Activated CD4-positive, alpha-beta memory T cell treated with anti-CD3 and anti-CD28 coated beads, Interleukin-2, amount 10 ng/mL, durations not matched to agents 7 days and 5 days (primary cell): Measurements from ENCODE around the gene MS4A18. TPM values are rescaled to one million over a fixed set of nuclear protein-coding genes. Genes with fewer than 3 reads are reported as not detected.
"Not testable (repeated sequence)": the region's sequence is repeated elsewhere in the genome, so short reads cannot be mapped to it uniquely, and the experiment has no call there.

ENCODE experiments used
- CTCF ChIA-PET: fragments of 350-600 bp; sonication (Branson Sonifier 250); formaldehyde crosslinking; loops from one replicate; lab custom pipeline; 2021; ENCODE audit warnings: antibody characterized with exemption, inconsistent platforms; lab: Charles Lee
- POLR2A ChIA-PET: fragments of 350-600 bp; sonication (Branson Sonifier 250); formaldehyde crosslinking; loops from one replicate; lab custom pipeline; 2021; ENCODE audit warnings: antibody characterized with exemption; lab: Charles Lee
- DNase-seq: peaks from one replicate; pipeline ENCODE4 v3.0.0-alpha.2; 2020
- H3K27ac Mint-ChIP-seq: one replicate; pipeline ENCODE4 v1.8.0; 2021; ENCODE audit warnings: mild to moderate bottlenecking, mixed read lengths
- H3K27me3 Mint-ChIP-seq: one replicate; pipeline ENCODE4 v1.8.0; 2021; ENCODE audit warnings: mixed read lengths
- H3K36me3 Mint-ChIP-seq: one replicate; pipeline ENCODE4 v1.8.0; 2021; ENCODE audit warnings: low read depth, mixed read lengths
- H3K4me1 Mint-ChIP-seq: one replicate; pipeline ENCODE4 v1.8.0; 2021; ENCODE audit warnings: mixed read lengths
- H3K4me3 Mint-ChIP-seq: one replicate; pipeline ENCODE4 v1.8.0; 2021; ENCODE audit warnings: mild to moderate bottlenecking, mixed read lengths
- H3K9me3 Mint-ChIP-seq: one replicate; pipeline ENCODE4 v1.8.0; 2021; ENCODE audit warnings: mixed read lengths
- total RNA-seq, 2 experiments: library from RNA; stranded (reverse); gene quantifications; one replicate each; pipeline ENCODE4 v1.2.3, GENCODE V29; 2021

MS4A18 gene
- total RNA-seq, 2 experiments from 2014 or later: not detected

DNA sequence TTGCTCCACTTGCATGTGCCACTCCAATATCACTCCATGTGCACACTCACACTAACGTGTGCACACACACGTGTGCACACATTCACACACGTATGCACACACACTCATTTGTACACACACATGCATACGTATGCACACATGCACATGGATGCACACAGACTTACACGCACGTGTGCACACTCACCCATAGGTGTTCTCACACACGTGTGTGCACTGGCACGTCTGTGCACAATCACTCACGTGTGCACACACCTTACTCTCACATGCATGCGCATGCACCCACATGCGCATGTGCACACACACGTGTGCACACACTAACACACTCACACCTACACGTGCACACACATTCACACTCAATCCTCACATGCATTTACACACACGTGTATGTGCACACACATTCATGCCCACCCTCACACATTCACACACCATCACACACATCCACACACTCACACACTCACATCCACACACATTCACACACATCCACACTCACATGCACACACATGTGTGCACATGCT is 22.9 kb downstream of the MS4A18 start:
- Mint-ChIP-seq H3K27ac (no peak overlapping the region), H3K36me3 (no peaks in the 10 kb centered on the region), H3K4me3 (no peak overlapping the region), H3K4me1 (no peaks in the 10 kb centered on the region), H3K27me3 (peaks cover 11% of the 10 kb centered on the region), H3K9me3 (peaks cover 4% of the 10 kb centered on the region)
- no peak for DNase-seq
- CTCF ChIA-PET: interaction anchor here (1.0 kb wide), 1 partner anchor 27 kb away, joined by 3 read pairs; no protein-coding TSS in a partner anchor
- POLR2A ChIA-PET: no interaction called here

DNA sequence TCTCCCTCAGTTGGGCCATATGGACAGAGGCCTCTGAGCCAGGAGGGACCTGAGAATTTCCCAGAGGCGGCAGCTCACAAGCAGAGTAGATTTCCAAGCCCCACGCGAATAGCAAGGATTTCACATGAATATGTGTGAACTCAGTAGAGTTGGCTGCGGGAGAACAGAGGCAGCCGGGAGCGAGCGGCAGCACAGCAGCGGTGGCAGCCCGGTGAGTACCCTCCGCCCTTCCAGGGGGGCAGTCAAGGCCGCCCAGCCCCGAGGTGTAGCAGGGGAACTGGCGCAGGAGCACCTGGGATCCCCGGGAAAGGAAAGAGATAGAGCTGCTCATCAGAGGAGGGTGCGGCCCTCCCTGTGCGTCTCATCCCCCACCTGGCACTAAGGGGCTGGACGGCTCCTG is 23.7 kb downstream of the MS4A18 start:
- POLR2A ChIA-PET: no interaction called here
- CTCF ChIA-PET: no interaction called here

DNA sequence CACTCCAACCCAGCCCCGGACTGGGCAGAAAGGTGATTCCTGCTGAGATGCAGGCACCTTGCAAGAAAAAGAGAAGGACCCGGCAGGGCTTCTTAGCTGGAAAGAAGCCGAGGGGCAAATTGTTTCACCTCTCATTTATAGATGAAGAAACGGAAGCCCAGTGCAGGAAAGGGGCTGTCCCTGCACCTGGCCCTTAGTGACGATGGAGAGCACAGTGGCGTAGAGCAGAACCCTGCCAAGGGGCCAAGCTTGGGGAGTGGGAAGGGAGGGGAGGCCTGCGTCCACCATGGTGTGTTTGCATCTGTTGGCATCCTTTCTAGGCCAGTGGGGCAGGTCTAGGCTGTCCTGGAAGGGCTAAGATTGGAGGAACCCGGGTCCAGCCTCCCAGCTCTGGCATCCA is 24.3 kb downstream of the MS4A18 start:
- no peak for DNase-seq
- ChIA-PET CTCF (no interaction called here), POLR2A (no interaction called here)
- no peaks in the 10 kb centered on the region for H3K36me3 Mint-ChIP-seq
- no peak overlapping the region for H3K4me3 Mint-ChIP-seq
- peaks cover 4% of the 10 kb centered on the region for H3K9me3 Mint-ChIP-seq
- no peak overlapping the region for H3K27ac Mint-ChIP-seq
- H3K27me3 Mint-ChIP-seq: peaks cover 14% of the 10 kb centered on the region
- no peaks in the 10 kb centered on the region for H3K4me1 Mint-ChIP-seq

More for the DNA sequence above, 23.7 kb downstream of the MS4A18 start:
- H3K4me1 Mint-ChIP-seq: no peaks in the 10 kb centered on the region
- no peak overlapping the region for H3K27ac Mint-ChIP-seq
- H3K9me3 Mint-ChIP-seq: peaks cover 4% of the 10 kb centered on the region
- peaks cover 12% of the 10 kb centered on the region for H3K27me3 Mint-ChIP-seq
- no peak for DNase-seq
- no peaks in the 10 kb centered on the region for H3K36me3 Mint-ChIP-seq
- no peak overlapping the region for H3K4me3 Mint-ChIP-seq

DNA sequence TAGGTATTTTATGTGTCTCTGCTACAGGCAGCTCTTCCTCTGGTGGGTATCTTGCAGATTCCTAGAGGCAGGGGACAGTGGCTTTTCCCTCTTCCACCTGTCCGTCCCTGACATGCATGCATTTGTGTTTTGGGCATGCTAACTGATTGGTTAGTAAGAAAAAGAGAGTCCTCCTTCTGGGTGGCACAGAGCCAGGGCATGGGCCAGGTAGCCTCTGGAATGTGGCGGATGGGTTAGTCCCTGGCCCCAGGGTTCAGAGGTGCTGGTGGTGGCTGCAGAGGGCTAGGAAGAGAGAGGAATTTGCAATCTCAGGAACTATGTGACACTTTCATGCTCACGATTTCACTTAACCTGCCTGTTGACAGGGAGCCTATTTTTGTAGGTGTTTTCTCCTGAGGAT is 26.4 kb downstream of the MS4A18 start:
- Mint-ChIP-seq H3K9me3 (peaks cover 4% of the 10 kb centered on the region), H3K4me3 (no peak overlapping the region), H3K27ac (no peak overlapping the region), H3K4me1 (no peaks in the 10 kb centered on the region), H3K27me3 (peaks cover 12% of the 10 kb centered on the region), H3K36me3 (no peaks in the 10 kb centered on the region)
- DNase-seq: no peak
- ChIA-PET POLR2A (no interaction called here), CTCF (interaction anchor here (1.3 kb wide), 1 partner anchor 12 kb away, joined by 4 read pairs; no protein-coding TSS in a partner anchor)

DNA sequence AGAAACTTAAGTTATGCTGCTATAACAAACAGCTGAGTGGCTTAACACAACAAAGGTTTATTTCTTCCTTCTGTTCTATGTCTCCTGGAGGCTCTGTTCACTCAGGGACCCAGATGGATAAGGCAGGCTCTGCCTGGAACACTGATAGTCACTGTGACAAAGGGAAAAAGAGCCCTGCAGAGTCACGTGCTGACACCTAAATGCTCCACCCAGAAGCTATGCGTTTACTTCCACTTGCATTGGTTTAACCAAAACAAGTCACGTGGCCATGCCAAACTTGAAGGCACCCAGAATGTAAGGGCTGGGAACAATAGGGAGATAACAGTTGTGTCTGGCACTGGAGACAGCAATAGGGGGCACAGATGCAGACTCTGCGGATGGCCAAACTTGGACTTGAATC is 28.8 kb downstream of the MS4A18 start:
- POLR2A ChIA-PET: no interaction called here
- Mint-ChIP-seq H3K4me1 (no peaks in the 10 kb centered on the region), H3K4me3 (no peak overlapping the region), H3K27ac (no peak overlapping the region), H3K9me3 (no peaks in the 10 kb centered on the region), H3K27me3 (peaks cover 16% of the 10 kb centered on the region), H3K36me3 (no peaks in the 10 kb centered on the region)
- CTCF ChIA-PET: interaction anchor here (0.6 to 1.1 kb wide), 2 partner anchors 13 to 1001 kb away, joined by 3 read pairs; no protein-coding TSS in a partner anchor
- no peak for DNase-seq

DNA sequence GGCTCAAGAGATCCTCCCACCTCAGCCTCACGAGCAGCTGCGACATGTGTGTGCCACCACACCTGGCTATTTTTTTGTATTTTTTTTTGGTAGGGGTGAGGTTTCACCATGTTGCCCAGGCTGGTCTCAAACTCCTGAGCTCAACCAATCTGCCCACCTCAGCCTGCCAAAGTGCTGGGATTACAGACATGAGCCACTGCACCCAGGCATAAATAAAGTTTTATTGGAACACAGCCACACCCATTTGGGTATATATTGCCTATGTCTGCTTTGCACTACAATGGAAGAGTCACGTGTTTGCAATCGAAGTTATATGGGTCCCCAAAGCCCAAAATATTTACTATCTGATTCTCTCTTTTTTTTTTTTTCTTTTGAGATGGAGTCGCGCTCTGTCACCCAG is 30.4 kb downstream of the MS4A18 start:
- Mint-ChIP-seq H3K4me3 (no peak overlapping the region), H3K9me3 (no peaks in the 10 kb centered on the region), H3K27me3 (peaks cover 30% of the 10 kb centered on the region), H3K36me3 (no peaks in the 10 kb centered on the region), H3K27ac (no peak overlapping the region), H3K4me1 (no peaks in the 10 kb centered on the region)
- POLR2A ChIA-PET: no interaction called here
- no peak for DNase-seq
- CTCF ChIA-PET: interaction anchor here (0.9 kb wide), 1 partner anchor 10 kb away, joined by 3 read pairs; no protein-coding TSS in a partner anchor

DNA sequence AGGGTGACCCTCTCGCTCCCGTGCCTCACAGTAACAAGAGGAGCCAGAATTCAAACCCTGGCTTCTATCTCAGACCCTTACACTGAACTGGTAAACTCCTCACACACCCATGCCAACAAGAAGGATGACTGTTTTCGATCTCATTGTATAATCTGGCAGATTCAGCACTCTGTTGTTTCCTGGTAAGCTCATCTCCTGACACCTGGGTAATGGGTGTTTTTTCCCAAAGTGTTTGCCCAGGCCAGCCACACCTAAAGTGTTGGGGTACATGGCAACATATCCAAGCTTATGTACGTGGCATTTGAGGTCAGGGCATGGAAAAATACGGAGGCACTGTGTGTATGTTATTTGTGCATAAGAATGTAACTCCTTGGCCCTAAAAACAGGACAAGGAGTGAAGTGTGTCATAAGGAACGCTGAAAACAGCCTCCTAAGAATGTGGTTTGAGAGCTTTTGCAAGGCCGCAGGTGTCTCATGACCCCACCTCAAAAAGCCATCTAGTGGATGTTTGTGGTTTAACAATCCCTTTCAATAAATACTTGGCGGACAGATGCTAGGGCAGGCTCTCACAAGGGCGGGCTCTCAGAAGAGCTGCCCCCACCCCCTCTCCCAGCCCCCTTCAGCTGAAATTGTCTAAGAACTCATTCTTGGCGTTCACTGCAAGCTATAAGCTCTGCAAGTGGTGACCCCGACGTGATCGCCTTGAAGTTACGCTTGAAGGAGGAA is 31.9 kb downstream of the MS4A18 start, which contains the start of gene MS4A15:
Gene MS4A15 (plus strand): TSS at position 561 of the 726 bp plus-strand sequence. CDS start 6,867 bp downstream, outside the sequence.
- no peak within 1 kb of the TSS for H3K4me3 Mint-ChIP-seq
- DNase-seq: no peak
- ChIA-PET CTCF (interaction anchor here (0.6 to 1.6 kb wide), 4 partner anchors 9 to 138 kb away, joined by 3 to 7 read pairs (median 4); no protein-coding TSS in a partner anchor), POLR2A (no interaction called here)
- H3K4me1 Mint-ChIP-seq: no peaks in the 10 kb centered on the region
- H3K27me3 Mint-ChIP-seq: peaks cover 43% of the 10 kb centered on the region
- H3K27ac Mint-ChIP-seq: no peak within 1 kb of the TSS
- no peaks in the 10 kb centered on the region for H3K36me3 Mint-ChIP-seq
- no peaks in the 10 kb centered on the region for H3K9me3 Mint-ChIP-seq

DNA sequence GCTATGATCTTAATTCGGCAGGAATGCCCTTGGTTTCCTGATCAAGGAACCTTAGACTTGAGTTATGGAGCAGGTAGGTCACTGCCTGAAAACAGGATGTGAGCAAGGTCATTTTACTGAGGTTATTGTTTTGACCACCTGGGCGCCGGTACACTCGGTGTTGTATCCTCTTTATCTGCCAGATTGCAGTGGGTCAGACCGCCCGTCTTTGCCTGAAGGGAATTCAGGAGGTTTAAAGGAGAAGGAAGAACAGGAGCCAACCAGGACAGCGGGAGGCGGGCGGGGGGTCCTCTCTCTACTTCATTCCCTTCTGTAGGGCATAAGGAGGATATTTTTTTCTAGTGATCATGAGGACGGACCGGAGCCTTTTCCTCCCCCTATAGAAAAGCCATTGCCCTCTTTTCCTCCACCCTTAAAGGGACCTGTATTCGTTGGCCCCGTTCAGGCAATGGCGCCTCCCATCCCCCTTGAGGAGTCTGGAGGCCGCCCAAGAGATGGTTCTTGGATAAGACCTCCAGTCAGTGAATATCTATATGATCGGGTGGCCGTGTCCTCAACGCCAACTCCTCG is 32.8 kb downstream of the MS4A18 start:
- Mint-ChIP-seq H3K4me3 (no peak overlapping the region), H3K4me1 (no peaks in the 10 kb centered on the region), H3K36me3 (no peaks in the 10 kb centered on the region), H3K9me3 (no peaks in the 10 kb centered on the region), H3K27me3 (peaks cover 38% of the 10 kb centered on the region), H3K27ac (no peak overlapping the region)
- DNase-seq: no peak
- ChIA-PET POLR2A (no interaction called here), CTCF (interaction anchor here (1.3 to 1.6 kb wide), 2 partner anchors 8 to 18 kb away, joined by 5 to 7 read pairs; no protein-coding TSS in a partner anchor)

DNA sequence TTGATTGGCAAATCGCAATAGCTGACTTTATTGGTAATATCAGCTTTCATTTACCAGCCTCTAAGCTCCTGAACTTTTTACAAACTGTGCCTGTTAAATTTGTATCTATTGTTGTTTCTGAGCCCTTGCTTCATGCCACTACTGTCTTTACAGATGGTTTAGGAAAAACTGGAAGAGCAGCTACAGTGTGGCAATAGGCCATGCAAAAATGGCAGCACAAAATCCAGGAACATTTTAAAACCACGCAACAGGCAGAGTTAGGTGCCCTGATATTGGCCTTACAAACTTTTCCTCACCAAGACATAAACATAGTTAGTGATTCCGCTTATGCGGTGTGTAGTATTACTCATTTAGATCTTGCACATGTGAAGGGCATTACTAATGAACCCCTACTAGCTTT is 34.2 kb downstream of the MS4A18 start:
- H3K9me3 Mint-ChIP-seq, CTCF ChIA-PET, POLR2A ChIA-PET, H3K36me3 Mint-ChIP-seq, DNase-seq, H3K27ac Mint-ChIP-seq, H3K4me1 Mint-ChIP-seq, H3K4me3 Mint-ChIP-seq: not testable (repeated sequence)
- peaks cover 33% of the 10 kb centered on the region for H3K27me3 Mint-ChIP-seq

DNA sequence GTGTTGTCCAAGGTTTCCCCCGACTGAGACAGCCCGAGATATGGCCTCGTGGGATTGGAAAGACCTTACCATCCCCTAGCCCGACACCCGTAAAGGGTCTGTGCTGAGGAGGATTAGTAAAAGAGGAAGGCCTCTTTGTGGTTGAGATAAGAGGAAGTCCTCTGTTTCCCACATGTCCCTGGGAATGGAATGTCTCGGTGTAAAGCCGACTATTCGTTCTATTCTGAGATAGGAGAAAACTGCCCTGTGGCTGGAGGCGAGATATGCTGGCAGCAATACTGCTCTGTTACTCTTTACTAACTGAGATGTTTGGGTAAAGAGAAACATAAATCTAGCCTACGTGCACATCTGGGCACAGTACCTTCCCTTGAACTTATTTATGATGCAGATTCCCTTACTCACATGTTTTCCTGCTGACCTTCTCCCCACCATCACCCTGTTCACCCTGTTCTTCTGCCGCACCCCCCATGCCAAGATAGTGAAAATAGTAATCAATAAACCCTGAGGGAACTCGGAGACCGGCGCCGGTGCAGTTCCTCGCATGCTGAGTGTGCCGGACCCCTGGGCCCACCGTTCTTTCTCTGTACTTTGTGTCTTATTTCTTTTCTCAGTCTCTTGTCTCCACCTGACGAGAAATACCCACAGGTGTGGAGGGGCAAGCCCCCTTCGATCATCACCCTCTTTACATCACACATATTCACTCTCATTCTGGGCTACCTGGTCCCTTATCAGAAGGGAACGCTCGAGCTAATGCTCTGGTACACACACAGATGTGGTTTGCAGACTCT is 35.1 kb downstream of the MS4A18 start:
- H3K36me3 Mint-ChIP-seq, H3K27ac Mint-ChIP-seq, DNase-seq, H3K4me3 Mint-ChIP-seq, H3K9me3 Mint-ChIP-seq, POLR2A ChIA-PET, CTCF ChIA-PET, H3K4me1 Mint-ChIP-seq: not testable (repeated sequence)
- peaks cover 33% of the 10 kb centered on the region for H3K27me3 Mint-ChIP-seq

DNA sequence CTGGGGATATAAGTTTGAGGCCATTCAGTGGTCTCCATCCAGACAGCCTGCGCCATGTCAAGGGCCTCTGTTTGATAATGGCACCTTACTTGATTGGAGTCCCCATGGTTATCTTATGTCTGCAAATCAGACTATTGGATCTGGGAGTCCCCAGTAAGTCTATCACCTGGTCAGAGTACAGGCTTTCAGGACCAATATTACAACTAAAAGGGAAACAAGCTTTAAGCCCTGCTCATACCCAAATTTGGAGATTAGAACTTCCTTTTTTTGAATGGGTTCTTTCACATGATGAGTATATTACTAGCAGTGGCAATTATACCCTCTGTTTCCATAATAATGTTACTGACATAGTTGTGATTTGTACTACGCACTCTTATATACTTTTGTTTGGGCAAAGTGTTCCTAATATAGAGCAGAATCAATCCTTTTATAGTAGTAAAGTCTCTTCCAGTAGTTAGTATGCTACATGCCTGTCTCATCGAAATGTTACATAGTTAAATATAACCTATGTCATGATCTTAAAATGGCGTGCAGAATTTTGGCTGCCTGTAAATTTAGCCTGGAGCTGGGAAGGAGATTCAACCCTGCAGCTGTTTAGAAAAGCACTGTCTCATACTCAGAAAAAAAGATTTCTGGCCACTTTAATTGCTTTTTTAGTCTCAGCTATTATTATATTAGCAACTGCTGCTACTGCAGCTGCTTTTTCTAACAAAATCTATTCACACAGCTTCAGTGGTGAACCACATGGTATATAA is 37.1 kb downstream of the MS4A18 start:
- Mint-ChIP-seq H3K4me3 (no peak overlapping the region), H3K36me3 (no peaks in the 10 kb centered on the region), H3K9me3 (no peaks in the 10 kb centered on the region), H3K4me1 (peaks cover 5% of the 10 kb centered on the region), H3K27ac (no peak overlapping the region), H3K27me3 (peaks cover 34% of the 10 kb centered on the region)
- POLR2A ChIA-PET: no interaction called here
- CTCF ChIA-PET: interaction anchor here (0.9 to 6.3 kb wide), 4 partner anchors 11 to 399 kb away, joined by 3 to 83 read pairs (median 5); no protein-coding TSS in a partner anchor
- DNase-seq: no peak
